Measurements from ENCODE around the gene FGF12.

DNA sequence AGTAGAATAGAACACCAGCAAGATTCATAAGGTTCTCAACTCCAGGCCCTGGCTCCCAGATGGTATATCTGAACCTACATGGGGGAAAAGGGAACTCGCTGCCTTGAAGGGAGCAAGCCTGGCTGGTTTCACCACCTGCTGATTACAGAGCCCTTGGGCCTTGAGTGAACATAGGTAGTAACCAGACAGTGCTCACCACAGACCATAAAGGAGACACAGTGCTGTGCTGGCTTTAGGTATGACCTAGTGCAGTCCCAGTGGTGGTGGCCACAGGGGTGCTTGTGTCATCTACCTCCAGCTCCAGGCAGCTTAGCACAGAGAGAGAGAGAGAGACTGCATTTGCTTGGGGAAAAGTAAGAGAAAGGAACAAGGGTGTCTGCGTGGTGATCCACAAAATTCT lies 409.8 kb downstream of the FGF12 start:
- TF ChIP-seq EZH2 (IDR thresholded peaks at IDR 0.05) = no peak
- TF ChIP-seq, protein P1, sequence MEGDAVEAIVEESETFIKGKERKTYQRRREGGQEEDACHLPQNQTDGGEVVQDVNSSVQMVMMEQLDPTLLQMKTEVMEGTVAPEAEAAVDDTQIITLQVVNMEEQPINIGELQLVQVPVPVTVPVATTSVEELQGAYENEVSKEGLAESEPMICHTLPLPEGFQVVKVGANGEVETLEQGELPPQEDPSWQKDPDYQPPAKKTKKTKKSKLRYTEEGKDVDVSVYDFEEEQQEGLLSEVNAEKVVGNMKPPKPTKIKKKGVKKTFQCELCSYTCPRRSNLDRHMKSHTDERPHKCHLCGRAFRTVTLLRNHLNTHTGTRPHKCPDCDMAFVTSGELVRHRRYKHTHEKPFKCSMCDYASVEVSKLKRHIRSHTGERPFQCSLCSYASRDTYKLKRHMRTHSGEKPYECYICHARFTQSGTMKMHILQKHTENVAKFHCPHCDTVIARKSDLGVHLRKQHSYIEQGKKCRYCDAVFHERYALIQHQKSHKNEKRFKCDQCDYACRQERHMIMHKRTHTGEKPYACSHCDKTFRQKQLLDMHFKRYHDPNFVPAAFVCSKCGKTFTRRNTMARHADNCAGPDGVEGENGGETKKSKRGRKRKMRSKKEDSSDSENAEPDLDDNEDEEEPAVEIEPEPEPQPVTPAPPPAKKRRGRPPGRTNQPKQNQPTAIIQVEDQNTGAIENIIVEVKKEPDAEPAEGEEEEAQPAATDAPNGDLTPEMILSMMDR (IDR thresholded peaks at IDR 0.05) = no peak
- TF ChIP-seq EZH2phosphoT487 (IDR thresholded peaks at IDR 0.05) = no peak
